ENCODE measurements around the gene PRPF31. TPM values are rescaled to one million over a fixed set of nuclear protein-coding genes. Genes with fewer than 3 reads are reported as not detected.

The PRPF31 gene
- total and polyA plus RNA-seq, 2 donors, result 42.4 to 62.2 TPM

DNA sequence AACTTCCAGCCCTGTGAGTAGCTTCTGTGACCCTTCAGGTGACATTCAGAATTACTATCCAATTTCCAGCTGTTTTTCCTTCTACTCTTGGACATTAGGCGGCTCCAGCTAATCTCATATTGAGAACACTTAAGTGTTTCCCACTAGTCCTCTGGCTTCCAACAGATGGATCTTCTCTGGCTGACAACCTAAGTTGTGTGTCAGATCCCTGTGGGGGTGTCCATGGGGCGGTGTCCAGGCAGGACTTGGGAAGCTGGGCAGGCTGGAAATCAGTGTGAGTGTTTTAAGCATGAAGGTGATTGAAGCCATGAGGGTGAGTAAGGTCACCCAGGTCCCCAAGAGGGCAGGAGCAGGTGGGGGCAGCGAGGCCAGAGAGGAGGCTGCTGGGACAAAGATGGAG is 32.1 kb downstream of the PRPF31 start:
- no peak overlapping the region for H3K4me3 ChIP-seq (ENCODE audit: low read length in 2 of 2)
- no peaks in the 10 kb centered on the region for H3K27me3 ChIP-seq (ENCODE audit: control insufficient read depth in 2 of 2, insufficient read depth in 1 of 2, low read length in 1 of 2)
- no peaks in the 10 kb centered on the region for H3K9me3 ChIP-seq (ENCODE audit: control insufficient read depth in 2 of 2, insufficient read depth in 1 of 2, low read length in 1 of 2)
- DNase-seq (ENCODE audit: low read depth in 6 of 9, low spot score in 9 of 9), result no peak
- no peaks in the 10 kb centered on the region for H3K4me1 ChIP-seq (ENCODE audit: control insufficient read depth in 2 of 2, insufficient read depth in 2 of 2, low read length in 2 of 2)
- WGBS, result 98% methylated on average over 3 of the region's 3 CpGs
- H3K27ac ChIP-seq (ENCODE audit: low read depth in 1 of 2, low read length in 1 of 2), result no peak overlapping the region
- H3K36me3 ChIP-seq (ENCODE audit: control insufficient read depth in 2 of 2, insufficient read depth in 2 of 2, low read length in 1 of 2), result peaks cover 92 to 95% of the 10 kb centered on the region in 2 donors

DNA sequence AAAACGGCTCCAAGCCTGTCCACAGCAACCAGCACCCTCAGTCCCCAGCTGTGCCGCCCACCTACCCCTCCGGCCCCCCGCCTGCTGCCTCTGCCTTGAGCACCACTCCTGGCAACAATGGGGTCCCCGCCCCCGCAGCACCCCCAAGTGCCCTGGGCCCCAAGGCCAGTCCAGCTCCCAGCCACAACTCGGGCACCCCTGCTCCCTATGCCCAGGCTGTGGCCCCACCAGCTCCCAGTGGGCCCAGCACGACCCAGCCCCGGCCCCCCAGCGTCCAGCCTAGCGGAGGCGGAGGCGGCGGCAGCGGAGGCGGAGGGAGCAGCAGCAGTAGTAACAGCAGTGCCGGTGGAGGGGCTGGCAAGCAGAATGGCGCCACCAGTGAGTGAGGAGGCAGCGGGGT is 32.6 kb downstream of the PRPF31 start:
- 96% methylated on average over 19 of the region's 19 CpGs for WGBS
- DNase-seq (ENCODE audit: low read depth in 6 of 9, low spot score in 9 of 9), result no peak
- H3K27ac ChIP-seq (ENCODE audit: low read depth in 1 of 2, low read length in 1 of 2), result no peak overlapping the region

DNA sequence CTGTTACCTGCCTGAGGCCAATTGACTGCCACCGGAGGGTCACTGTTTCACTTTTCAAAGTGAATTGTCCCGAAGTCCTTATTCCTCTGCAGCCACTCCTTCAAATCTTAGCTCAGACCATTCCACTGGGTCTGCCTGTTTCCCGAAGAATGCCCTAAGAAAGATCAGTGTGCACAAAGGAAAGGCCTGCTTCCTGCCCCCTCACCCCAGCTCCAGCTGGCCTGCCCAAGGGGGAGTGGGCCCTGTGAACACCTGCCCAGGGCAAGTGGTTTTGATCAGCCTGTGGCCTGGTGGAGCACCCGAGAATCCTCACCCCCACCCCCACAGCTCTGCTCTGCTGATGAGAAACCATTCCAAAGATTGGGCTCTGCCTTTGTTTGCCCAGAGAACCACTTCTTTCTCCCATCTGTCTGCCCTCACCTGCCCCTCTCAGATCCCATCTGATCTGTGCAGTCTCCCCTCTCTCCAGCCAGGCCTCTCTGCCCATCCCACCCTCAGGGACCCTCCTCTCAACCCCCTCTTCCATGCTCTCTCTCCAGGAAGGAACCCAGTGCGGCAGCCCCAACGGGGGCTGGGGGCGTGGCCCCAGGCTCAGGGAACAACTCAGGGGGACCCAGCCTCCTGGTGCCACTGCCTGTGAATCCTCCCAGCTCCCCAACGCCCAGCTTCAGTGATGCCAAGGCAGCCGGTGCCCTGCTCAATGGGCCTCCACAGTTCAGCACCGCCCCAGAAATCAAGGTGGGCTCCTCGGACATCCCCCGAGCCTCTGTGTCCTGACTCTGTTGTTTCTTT is 33.7 kb downstream of the PRPF31 start:
- Histone ChIP-seq H3K4me1 (ENCODE audit: control insufficient read depth in 2 of 2, insufficient read depth in 2 of 2, low read length in 2 of 2) (peaks cover 7 to 12% of the 10 kb centered on the region in 2 donors), H3K4me3 (ENCODE audit: low read length in 2 of 2) (no peak overlapping the region), H3K36me3 (ENCODE audit: control insufficient read depth in 2 of 2, insufficient read depth in 2 of 2, low read length in 1 of 2) (peaks cover 92 to 95% of the 10 kb centered on the region in 2 donors), H3K27me3 (ENCODE audit: control insufficient read depth in 2 of 2, insufficient read depth in 1 of 2, low read length in 1 of 2) (no peaks in the 10 kb centered on the region), H3K27ac (ENCODE audit: low read depth in 1 of 2, low read length in 1 of 2) (peak overlapping the region in 1 of 2 donors; percentile 12), H3K9me3 (ENCODE audit: control insufficient read depth in 2 of 2, insufficient read depth in 1 of 2, low read length in 1 of 2) (no peaks in the 10 kb centered on the region)
- DNase-seq (ENCODE audit: low read depth in 6 of 9, low spot score in 9 of 9), result no peak
- 89% methylated on average over 12 of the region's 12 CpGs for WGBS

More for the DNA sequence above, 32.6 kb downstream of the PRPF31 start:
- Histone ChIP-seq H3K4me1 (ENCODE audit: control insufficient read depth in 2 of 2, insufficient read depth in 2 of 2, low read length in 2 of 2) (peaks cover 0 to 1% of the 10 kb centered on the region in 2 donors), H3K36me3 (ENCODE audit: control insufficient read depth in 2 of 2, insufficient read depth in 2 of 2, low read length in 1 of 2) (peaks cover 92 to 95% of the 10 kb centered on the region in 2 donors), H3K27me3 (ENCODE audit: control insufficient read depth in 2 of 2, insufficient read depth in 1 of 2, low read length in 1 of 2) (no peaks in the 10 kb centered on the region), H3K4me3 (ENCODE audit: low read length in 2 of 2) (no peak overlapping the region), H3K9me3 (ENCODE audit: control insufficient read depth in 2 of 2, insufficient read depth in 1 of 2, low read length in 1 of 2) (no peaks in the 10 kb centered on the region)

DNA sequence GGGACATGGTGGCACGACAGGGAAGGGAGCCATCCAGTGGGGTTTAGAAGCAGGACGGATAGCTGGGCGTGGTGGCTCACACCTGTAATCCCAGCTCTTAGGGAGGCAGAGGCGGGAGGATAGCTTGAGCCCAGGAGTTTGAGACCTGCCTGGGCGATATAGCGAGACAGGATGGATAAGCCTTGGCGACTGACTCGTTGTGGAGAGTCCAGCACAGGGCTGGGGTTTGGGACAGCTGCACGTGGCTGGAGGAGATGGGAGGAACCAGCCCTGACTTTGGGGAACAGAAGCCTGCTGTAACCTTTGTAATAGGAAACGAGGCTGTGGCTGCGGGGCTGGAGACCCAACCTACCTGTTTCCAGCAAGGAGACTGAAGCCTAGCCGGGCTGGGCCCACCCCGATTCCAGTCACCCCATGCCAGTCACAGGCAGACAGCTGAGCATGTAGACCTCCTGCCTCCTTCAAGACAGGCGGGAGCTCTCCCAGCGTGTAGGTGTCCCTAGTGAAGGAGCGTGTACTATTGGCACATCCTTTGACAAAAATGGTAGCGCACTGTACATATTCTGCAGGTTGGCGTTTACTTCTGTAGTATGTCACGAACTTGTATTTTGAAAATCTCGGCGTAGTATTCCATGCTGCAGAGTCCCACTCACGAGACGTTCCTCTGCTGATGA is 35.9 kb downstream of the PRPF31 start:
- no peaks in the 10 kb centered on the region for H3K9me3 ChIP-seq (ENCODE audit: control insufficient read depth in 2 of 2, insufficient read depth in 1 of 2, low read length in 1 of 2)
- H3K36me3 ChIP-seq (ENCODE audit: control insufficient read depth in 2 of 2, insufficient read depth in 2 of 2, low read length in 1 of 2), result peaks cover 91 to 92% of the 10 kb centered on the region in 2 donors
- no peak overlapping the region for H3K4me3 ChIP-seq (ENCODE audit: low read length in 2 of 2)
- no peaks in the 10 kb centered on the region for H3K27me3 ChIP-seq (ENCODE audit: control insufficient read depth in 2 of 2, insufficient read depth in 1 of 2, low read length in 1 of 2)
- WGBS, result 96% methylated on average over 23 of the region's 23 CpGs
- H3K27ac ChIP-seq (ENCODE audit: low read depth in 1 of 2, low read length in 1 of 2), result no peak overlapping the region
- no peak for DNase-seq (ENCODE audit: low read depth in 6 of 9, low spot score in 9 of 9)
- H3K4me1 ChIP-seq (ENCODE audit: control insufficient read depth in 2 of 2, insufficient read depth in 2 of 2, low read length in 2 of 2), result peaks cover 25 to 35% of the 10 kb centered on the region in 2 donors

DNA sequence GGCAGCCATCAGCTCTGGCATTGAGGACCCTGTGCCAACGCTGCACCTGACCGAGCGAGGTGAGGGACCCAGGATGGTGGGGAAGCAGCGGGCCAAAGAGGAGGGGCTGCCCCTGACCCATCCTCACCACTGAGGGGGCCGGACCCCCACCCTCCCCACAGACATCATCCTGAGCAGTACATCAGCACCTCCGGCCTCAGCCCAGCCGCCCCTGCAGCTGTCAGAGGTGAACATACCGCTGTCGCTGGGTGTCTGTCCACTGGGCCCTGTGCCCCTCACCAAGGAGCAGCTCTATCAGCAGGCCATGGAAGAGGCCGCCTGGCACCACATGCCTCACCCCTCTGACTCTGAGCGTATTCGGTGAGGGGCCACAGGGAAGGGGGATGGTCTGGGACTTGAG is 36.7 kb downstream of the PRPF31 start:
- no peak overlapping the region for H3K27ac ChIP-seq (ENCODE audit: low read depth in 1 of 2, low read length in 1 of 2)
- 98% methylated on average over 12 of the region's 12 CpGs for WGBS
- no peaks in the 10 kb centered on the region for H3K9me3 ChIP-seq (ENCODE audit: control insufficient read depth in 2 of 2, insufficient read depth in 1 of 2, low read length in 1 of 2)
- H3K27me3 ChIP-seq (ENCODE audit: control insufficient read depth in 2 of 2, insufficient read depth in 1 of 2, low read length in 1 of 2), result no peaks in the 10 kb centered on the region
- peaks cover 91 to 92% of the 10 kb centered on the region in 2 donors for H3K36me3 ChIP-seq (ENCODE audit: control insufficient read depth in 2 of 2, insufficient read depth in 2 of 2, low read length in 1 of 2)
- no peak for DNase-seq (ENCODE audit: low read depth in 6 of 9, low spot score in 9 of 9)
- no peak overlapping the region for H3K4me3 ChIP-seq (ENCODE audit: low read length in 2 of 2)
- H3K4me1 ChIP-seq (ENCODE audit: control insufficient read depth in 2 of 2, insufficient read depth in 2 of 2, low read length in 2 of 2), result peaks cover 25 to 42% of the 10 kb centered on the region in 2 donors

DNA sequence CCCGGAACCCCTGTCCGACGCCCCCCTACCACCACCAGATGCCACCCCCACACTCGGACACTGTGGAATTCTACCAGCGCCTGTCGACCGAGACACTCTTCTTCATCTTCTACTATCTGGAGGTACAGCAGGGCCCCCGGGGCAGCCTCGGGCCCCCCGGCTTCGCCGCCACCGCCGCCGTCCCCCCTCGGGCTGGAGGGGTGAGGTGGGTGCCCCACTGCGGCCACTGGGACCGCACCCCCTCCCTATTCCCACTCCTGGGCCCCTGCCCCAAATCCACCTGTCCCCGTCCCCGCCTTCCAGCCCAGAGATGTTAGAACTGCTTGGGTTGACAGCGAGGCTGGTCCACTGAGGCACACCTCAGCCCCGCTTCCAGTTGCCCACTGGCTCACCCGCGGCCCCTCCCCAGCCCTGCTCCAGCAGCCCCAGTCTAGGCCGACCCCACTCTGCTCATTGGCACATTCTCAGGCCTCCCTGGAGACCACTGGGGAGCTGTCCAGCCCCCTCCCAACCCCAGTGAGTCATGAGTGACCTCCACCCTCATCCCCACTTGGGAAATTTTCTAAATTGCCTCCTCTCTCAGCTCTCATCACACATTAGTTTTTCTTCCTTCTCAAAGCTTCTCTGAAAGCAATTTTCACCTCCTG is 37.4 kb downstream of the PRPF31 start:
- Histone ChIP-seq H3K36me3 (ENCODE audit: control insufficient read depth in 2 of 2, insufficient read depth in 2 of 2, low read length in 1 of 2) (peaks cover 91 to 92% of the 10 kb centered on the region in 2 donors), H3K4me3 (ENCODE audit: low read length in 2 of 2) (no peak overlapping the region), H3K4me1 (ENCODE audit: control insufficient read depth in 2 of 2, insufficient read depth in 2 of 2, low read length in 2 of 2) (peaks cover 25 to 44% of the 10 kb centered on the region in 2 donors), H3K27me3 (ENCODE audit: control insufficient read depth in 2 of 2, insufficient read depth in 1 of 2, low read length in 1 of 2) (no peaks in the 10 kb centered on the region), H3K27ac (ENCODE audit: low read depth in 1 of 2, low read length in 1 of 2) (peak overlapping the region in 1 of 2 donors; percentile 94), H3K9me3 (ENCODE audit: control insufficient read depth in 2 of 2, insufficient read depth in 1 of 2, low read length in 1 of 2) (no peaks in the 10 kb centered on the region)
- DNase-seq (ENCODE audit: low read depth in 6 of 9, low spot score in 9 of 9), result no peak
- WGBS, result 98% methylated on average over 25 of the region's 25 CpGs

DNA sequence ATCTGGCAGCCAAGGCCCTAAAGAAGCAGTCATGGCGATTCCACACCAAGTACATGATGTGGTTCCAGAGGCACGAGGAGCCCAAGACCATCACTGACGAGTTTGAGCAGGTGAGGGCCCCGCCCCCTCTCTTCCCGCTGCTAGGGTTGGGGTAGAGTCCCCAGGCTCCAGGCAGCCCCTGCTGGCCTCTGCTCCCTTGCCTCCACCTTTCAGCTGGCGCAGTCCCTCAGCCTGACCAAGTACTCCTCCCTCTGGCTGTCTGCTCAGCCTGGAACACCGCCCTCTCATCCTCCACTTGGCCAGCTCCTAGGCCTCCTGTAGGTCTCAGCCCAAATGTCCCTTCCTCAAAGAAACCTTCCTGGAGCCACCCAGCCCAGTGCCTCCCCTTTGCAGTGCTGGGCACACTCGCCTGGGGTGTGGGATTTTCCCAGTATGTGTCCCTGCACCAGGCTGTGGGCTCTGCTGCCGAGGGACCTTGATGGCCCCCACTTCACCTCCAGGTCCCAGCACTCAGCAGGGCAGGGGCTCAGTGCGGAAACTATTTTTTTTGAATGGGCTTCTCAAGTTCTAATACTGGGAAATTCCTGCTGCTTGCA is 38.3 kb downstream of the PRPF31 start:
- H3K9me3 ChIP-seq (ENCODE audit: control insufficient read depth in 2 of 2, insufficient read depth in 1 of 2, low read length in 1 of 2), result no peaks in the 10 kb centered on the region
- H3K27me3 ChIP-seq (ENCODE audit: control insufficient read depth in 2 of 2, insufficient read depth in 1 of 2, low read length in 1 of 2), result no peaks in the 10 kb centered on the region
- H3K36me3 ChIP-seq (ENCODE audit: control insufficient read depth in 2 of 2, insufficient read depth in 2 of 2, low read length in 1 of 2), result peaks cover 86 to 94% of the 10 kb centered on the region in 2 donors
- H3K27ac ChIP-seq (ENCODE audit: low read depth in 1 of 2, low read length in 1 of 2), result peak overlapping the region in 1 of 2 donors; percentile 94
- no peak overlapping the region for H3K4me3 ChIP-seq (ENCODE audit: low read length in 2 of 2)
- H3K4me1 ChIP-seq (ENCODE audit: control insufficient read depth in 2 of 2, insufficient read depth in 2 of 2, low read length in 2 of 2), result peaks cover 33 to 52% of the 10 kb centered on the region in 2 donors
- 95% methylated on average over 10 of the region's 10 CpGs for WGBS
- no peak for DNase-seq (ENCODE audit: low read depth in 6 of 9, low spot score in 9 of 9)

DNA sequence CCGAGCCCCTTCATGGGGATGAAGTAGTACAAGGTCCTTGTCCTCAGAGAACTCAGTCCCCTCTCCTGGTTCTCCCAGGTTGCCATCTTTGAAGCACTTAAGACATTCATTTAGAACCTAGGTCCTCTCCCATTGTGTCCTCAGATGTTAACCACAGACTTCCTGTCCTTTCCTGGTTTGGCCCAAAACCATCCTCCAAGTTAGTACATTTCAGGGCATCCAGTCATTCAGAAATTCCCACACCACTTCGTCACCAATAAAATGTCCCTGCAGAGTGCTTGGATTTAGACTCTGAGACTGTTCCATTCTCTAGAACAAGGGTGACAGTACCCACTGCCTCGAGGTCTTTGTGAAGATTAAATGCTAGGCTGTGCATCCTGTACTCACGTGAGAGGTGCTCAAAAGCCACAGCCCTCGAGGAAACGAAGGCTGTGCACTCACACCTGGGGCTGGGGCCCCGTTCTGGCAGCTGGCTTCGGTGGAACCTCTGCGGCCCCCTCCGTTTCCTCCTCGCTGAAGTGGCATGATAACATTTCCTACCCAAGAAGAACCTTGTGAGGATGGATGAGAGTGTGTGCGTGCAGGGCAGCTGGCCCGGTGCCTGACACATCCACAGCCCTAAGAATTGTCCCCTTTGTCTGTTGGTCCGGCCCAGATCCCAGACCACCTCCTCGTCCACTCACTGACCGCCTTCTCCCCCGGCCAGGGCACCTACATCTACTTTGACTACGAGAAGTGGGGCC is 39.2 kb downstream of the PRPF31 start:
- no peaks in the 10 kb centered on the region for H3K27me3 ChIP-seq (ENCODE audit: control insufficient read depth in 2 of 2, insufficient read depth in 1 of 2, low read length in 1 of 2)
- H3K4me1 ChIP-seq (ENCODE audit: control insufficient read depth in 2 of 2, insufficient read depth in 2 of 2, low read length in 2 of 2), result peaks cover 33 to 56% of the 10 kb centered on the region in 2 donors
- H3K9me3 ChIP-seq (ENCODE audit: control insufficient read depth in 2 of 2, insufficient read depth in 1 of 2, low read length in 1 of 2), result no peaks in the 10 kb centered on the region
- no peak overlapping the region for H3K4me3 ChIP-seq (ENCODE audit: low read length in 2 of 2)
- H3K27ac ChIP-seq (ENCODE audit: low read depth in 1 of 2, low read length in 1 of 2), result peak overlapping the region; percentile 76 to 94
- peak; percentile 62 to 95 (median 86) for DNase-seq (ENCODE audit: low read depth in 6 of 9, low spot score in 9 of 9)
- WGBS, result 38% methylated on average over 18 of the region's 18 CpGs
- H3K36me3 ChIP-seq (ENCODE audit: control insufficient read depth in 2 of 2, insufficient read depth in 2 of 2, low read length in 1 of 2), result peaks cover 77 to 86% of the 10 kb centered on the region in 2 donors

Measured in thymus (tissue), 11 donors.